Thyroid gland (tissue), 4 donors: ENCODE measurements around the gene SESN3. TPM values are rescaled to one million over a fixed set of nuclear protein-coding genes. Genes with fewer than 3 reads are reported as not detected.

ENCODE experiments used
- DNase-seq, 2 donors: peaks; one replicate each; pipeline ENCODE4 v3.0.0-alpha.2; 2019
- H3K27ac ChIP-seq, 3 donors: fragments of 200-600 bp; sonication (generic); 1 replicate in 2 of 3; 2 replicates in 1 of 3; pipeline ENCODE4 v1.5.1; 2016 to 2019; ENCODE audit warnings: mild to moderate bottlenecking in 1 of 3, moderate library complexity in 1 of 3
- H3K27me3 ChIP-seq: fragments of 200-600 bp; sonication (generic); one replicate; pipeline ENCODE4 v1.5.1; 2019
- H3K36me3 ChIP-seq, 2 donors: fragments of 200-600 bp; sonication (generic); one replicate each; pipeline ENCODE4 v1.5.1; 2016 to 2019
- H3K4me1 ChIP-seq, 2 donors: fragments of 200-600 bp; sonication (generic); one replicate each; pipeline ENCODE4 v1.5.1; 2017 to 2019
- H3K4me3 ChIP-seq, 3 donors: fragments of 200-600 bp; sonication (generic); replicated peaks in 1 of 3; 1 replicate in 2 of 3; 2 replicates in 1 of 3; pipeline ENCODE4 v1.5.1; 2016; ENCODE audit warnings: mild to moderate bottlenecking in 1 of 3
- H3K9me3 ChIP-seq: fragments of 200-600 bp; sonication (generic); one replicate; pipeline ENCODE4 v1.5.1; 2017
- CTCF ChIP-seq, 6 experiments: fragments of 200-600 bp in 3 of 6; fragments of 450-650 bp in 3 of 6; sonication (generic) in 3 of 6; IDR thresholded peaks; one replicate each; pipeline ENCODE4 v1.5.1; 2016 to 2019; ENCODE audit warnings: antibody characterized with exemption in 6 of 6, mild to moderate bottlenecking in 2 of 6, inconsistent platforms in 1 of 6, moderate library complexity in 1 of 6
- POLR2A ChIP-seq, 2 donors: fragments of 450-650 bp; IDR thresholded peaks; one replicate each; pipeline ENCODE4 v1.6.1; 2017; ENCODE audit warnings: antibody characterized with exemption in 2 of 2, mild to moderate bottlenecking in 2 of 2, moderate library complexity in 1 of 2
- WGBS, 2 donors: methylation state at CpG; one replicate each; pipeline ENCODE4 v1.1.5; 2017; 5-methylcytosine and 5-hydroxymethylcytosine counted together
- intact Hi-C: fragments of 100-400 bp; cut with DNase I; formaldehyde crosslinking; loops from one replicate; pipeline ENCODE4 v1.15.1; 2023
- total RNA-seq, 4 donors: library from RNA; depleted of rRNA; stranded (reverse); fragments of >200 nt; gene quantifications; one replicate each; pipeline ENCODE4 v1.2.3, GENCODE V29; 2016

The SESN3 gene
- total RNA-seq, 4 donors from 2014 or later: 54.3 to 82.2 (median 71.8) TPM

GRCh38 chr11:95135155-95135554 is 95.8 kb downstream of the SESN3 start:
- H3K27ac ChIP-seq: no peak overlapping the region
- H3K36me3 ChIP-seq: no peaks in the 10 kb centered on the region
- no peaks in the 10 kb centered on the region for H3K27me3 ChIP-seq
- 77 to 82% methylated on average over 4 to 6 of the region's 6 CpGs for WGBS, 2 donors
- no peaks in the 10 kb centered on the region for H3K9me3 ChIP-seq
- H3K4me1 ChIP-seq: no peaks in the 10 kb centered on the region
- intact Hi-C loops: no loop called here
- no peak for DNase-seq
- TF ChIP-seq CTCF (IDR thresholded peaks at IDR 0.05) (no peak), POLR2A (IDR thresholded peaks at IDR 0.05) (no peak)
- H3K4me3 ChIP-seq: no peak overlapping the region

GRCh38 chr11:95134491-95134890 is 96.5 kb downstream of the SESN3 start:
- no peak for DNase-seq
- TF ChIP-seq POLR2A (IDR thresholded peaks at IDR 0.05): no peak
- no peak for TF ChIP-seq CTCF (IDR thresholded peaks at IDR 0.05)
- Histone ChIP-seq H3K4me3 (no peak overlapping the region), H3K27me3 (no peaks in the 10 kb centered on the region), H3K36me3 (peaks cover 0 to 4% of the 10 kb centered on the region in 2 donors), H3K4me1 (no peaks in the 10 kb centered on the region), H3K9me3 (no peaks in the 10 kb centered on the region), H3K27ac (no peak overlapping the region)
- intact Hi-C loops: no loop called here
- WGBS, 2 donors: 84 to 86% methylated on average over 5 of the region's 5 CpGs

GRCh38 chr11:95132956-95133355 is 98.0 kb downstream of the SESN3 start:
- Histone ChIP-seq H3K36me3 (peaks cover 10 to 15% of the 10 kb centered on the region in 2 donors), H3K27ac (no peak overlapping the region), H3K4me1 (no peaks in the 10 kb centered on the region), H3K9me3 (no peaks in the 10 kb centered on the region), H3K4me3 (no peak overlapping the region), H3K27me3 (no peaks in the 10 kb centered on the region)
- intact Hi-C loops: no loop called here
- no peak for DNase-seq
- TF ChIP-seq CTCF (IDR thresholded peaks at IDR 0.05) (no peak), POLR2A (IDR thresholded peaks at IDR 0.05) (no peak)
- 61 to 67% methylated on average over 2 of the region's 2 CpGs for WGBS, 2 donors

- Histone ChIP-seq H3K27ac (no peak overlapping the region), H3K4me1 (no peaks in the 10 kb centered on the region), H3K4me3 (no peak overlapping the region), H3K36me3 (peaks cover 10 to 15% of the 10 kb centered on the region in 2 donors), H3K9me3 (no peaks in the 10 kb centered on the region), H3K27me3 (no peaks in the 10 kb centered on the region)
- intact Hi-C loops: no loop called here
- WGBS, 2 donors: 90 to 92% methylated on average over 3 of the region's 3 CpGs
- no peak for DNase-seq
- no peak for TF ChIP-seq CTCF (IDR thresholded peaks at IDR 0.05)
- no peak for TF ChIP-seq POLR2A (IDR thresholded peaks at IDR 0.05)
These were observed 102.4 kb downstream of the SESN3 start for GRCh38 chr11:95128602-95129001.

- intact Hi-C loops: no loop called here
These were observed 107.4 kb downstream of the SESN3 start for GRCh38 chr11:95123556-95123955.

More at GRCh38 chr11:95123556-95123955, 107.4 kb downstream of the SESN3 start:
- no peak for DNase-seq
- Histone ChIP-seq H3K4me1 (no peaks in the 10 kb centered on the region), H3K4me3 (no peak overlapping the region), H3K27ac (no peak overlapping the region), H3K9me3 (no peaks in the 10 kb centered on the region), H3K27me3 (no peaks in the 10 kb centered on the region), H3K36me3 (peaks cover 4% of the 10 kb centered on the region in 2 donors)
- TF ChIP-seq CTCF (IDR thresholded peaks at IDR 0.05): no peak
- TF ChIP-seq POLR2A (IDR thresholded peaks at IDR 0.05): no peak
- WGBS, 2 donors: 72 to 86% methylated on average over 3 of the region's 3 CpGs
